HG03354 (cell line): ENCODE measurements around the gene PTPRM.
"Not testable (repeated sequence)": the region's sequence is repeated elsewhere in the genome, so short reads cannot be mapped to it uniquely, and the experiment has no call there.

Source experiments
- ATAC-seq: cut with Tn5 transposase; IDR thresholded peaks from one replicate; pipeline ENCODE4 v1.9.1; 2021; ENCODE audit warnings: mild to moderate bottlenecking; ENCODE audit not compliant: unreplicated experiment, poor library complexity, severe bottlenecking

Gene PTPRM

DNA sequence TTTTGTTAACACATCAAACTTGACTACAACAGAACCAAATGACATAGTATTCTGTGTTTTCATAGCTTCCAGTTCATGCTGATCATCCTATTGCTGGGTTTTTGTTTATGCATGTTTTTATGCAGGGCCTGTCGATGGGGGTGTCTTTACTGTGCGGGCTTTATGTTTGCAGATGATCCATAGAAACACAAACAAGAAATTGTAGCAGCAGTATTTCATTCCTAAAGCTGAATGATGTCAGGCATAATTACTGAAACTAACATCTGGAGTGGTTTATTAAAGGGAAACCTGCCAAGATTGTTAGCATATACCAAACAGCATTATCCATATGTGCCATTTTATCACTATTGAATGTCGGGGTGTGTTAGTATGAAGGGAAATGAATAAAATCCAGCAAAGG lies 129.7 kb downstream of the PTPRM start:
- ATAC-seq = no peak

DNA sequence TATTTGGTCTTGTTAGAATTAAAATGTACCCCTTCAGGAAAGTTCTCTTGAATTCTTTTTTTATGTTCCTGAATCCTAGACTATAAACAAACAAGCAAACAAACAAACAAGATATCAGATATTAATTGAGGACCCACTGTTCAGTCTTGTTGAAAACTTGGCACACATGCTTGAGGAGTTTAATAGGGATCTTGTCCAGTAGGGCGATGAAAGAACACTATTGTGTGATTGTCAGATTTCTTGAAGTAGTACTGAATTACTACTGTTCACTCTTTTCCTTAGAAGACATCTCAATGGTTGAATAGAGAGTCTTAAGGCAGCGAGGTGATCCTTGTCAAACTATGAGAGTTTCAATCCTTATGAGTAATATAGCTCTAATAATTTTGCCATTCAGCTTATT lies 130.2 kb downstream of the PTPRM start:
- ATAC-seq = no peak

DNA sequence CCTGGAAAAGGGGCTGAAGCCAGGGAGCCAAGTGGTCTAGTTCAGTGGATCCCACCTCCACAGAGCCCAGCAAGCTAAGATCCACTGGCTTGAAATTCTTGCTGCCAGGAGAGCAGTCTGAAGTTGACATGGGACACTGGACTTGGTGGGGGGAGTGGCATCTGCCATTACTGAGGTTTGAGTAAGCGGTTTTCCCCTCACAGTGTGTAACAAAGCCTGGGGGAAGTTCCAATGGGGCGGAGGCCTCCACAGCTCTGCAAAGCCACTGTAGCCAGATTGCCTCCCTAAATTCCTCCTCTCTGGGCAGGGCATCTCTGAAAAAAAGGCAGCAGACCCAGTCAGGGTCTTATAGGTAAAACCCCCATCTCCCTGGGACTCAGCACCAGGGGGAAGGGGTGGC lies 144.4 kb downstream of the PTPRM start:
- no peak for ATAC-seq

DNA sequence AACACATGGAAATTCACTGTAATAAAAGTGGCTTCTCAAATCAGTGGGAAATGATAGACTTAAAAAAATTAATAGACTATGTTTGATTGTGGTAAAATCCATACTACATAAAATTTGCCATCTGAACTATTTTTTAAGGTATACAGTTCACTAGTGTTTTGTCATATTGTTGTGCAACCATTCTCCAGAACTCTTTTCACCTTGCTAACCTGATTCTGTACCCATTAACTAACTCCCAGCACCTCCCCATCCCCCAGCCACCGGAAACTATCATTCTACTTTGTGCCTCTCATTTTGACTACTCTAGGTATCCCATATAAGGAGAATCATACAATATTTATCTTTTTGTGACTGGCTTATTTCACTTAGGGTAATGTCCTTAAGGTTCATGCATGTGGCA lies 153.3 kb downstream of the PTPRM start:
- no peak for ATAC-seq

DNA sequence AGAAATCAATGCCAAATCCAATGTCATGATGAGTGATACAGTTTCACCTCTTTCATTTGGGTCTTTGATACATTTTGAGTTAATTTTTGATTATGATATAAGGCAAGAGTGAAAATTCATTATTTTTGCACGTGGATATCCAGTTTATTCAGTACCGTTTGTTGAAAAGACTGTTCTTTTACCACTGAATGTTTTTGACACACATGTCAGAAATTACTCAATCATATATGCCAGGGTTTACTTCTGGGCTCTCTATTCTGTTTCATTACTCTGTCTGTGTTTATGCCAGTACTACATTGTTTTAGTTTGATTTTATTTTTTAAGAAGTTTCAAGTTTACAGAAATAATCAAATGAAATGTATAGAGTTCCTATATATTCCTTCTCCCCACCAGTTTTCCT lies 154.4 kb downstream of the PTPRM start:
- ATAC-seq = no peak

DNA sequence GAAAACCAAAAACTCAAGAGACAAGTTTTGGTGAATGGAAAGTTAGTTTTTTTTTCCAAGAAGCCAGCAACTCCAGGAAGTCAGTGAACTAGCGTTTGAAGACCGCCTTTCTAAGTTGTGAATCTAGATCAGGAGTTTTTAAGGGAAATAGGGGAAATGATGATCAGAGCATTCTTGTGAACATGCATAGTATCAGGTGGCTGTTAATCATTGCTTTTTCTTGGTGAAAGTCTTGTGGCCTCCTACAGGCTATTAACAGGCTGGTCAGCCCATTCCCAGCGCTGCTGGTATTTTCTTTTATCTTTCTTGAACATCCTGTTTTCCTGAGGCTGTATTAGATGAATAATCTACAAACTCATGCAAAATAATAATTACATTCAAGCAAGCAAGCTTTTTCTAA lies 155.8 kb downstream of the PTPRM start:
- no peak for ATAC-seq

DNA sequence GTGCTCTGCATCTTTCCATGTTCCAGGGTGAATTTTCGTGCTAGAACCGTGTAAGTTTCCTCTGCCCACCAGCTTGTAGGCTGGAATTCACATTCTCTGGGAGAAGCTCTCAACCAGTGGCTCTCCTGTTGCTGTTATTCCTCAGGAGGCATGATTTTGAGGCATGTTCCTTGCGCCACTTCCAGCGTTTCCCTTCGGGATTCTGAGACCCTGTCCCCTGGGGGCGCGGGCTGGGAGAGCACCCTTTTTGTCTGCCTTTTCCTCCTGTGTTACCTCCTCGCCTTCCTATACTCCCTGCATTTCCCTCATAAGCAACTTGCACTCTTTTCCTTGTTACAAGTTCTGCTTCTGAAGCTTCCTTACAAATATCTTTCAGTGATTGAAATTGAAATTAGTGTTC lies 156.4 kb downstream of the PTPRM start:
- no peak for ATAC-seq

DNA sequence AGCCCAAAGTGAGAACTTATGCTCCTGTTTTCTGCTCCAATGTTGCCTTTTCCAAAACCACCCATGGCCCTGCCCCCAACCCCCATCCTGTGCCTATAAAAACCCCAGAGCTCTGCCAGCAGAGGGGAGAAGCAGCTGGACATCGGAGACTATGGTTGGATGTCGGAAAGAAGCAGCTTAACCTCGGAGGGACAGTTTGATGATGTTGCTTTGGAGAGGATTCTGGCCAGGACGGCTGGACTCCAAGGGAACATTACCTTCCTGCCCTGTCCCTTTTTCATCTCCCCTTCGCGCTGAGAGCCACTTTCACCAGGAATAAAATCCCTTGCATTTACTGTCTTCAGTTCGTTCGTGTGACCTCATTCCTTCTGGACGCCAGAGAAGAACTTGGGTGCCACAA lies 158.4 kb downstream of the PTPRM start:
- ATAC-seq = no peak

DNA sequence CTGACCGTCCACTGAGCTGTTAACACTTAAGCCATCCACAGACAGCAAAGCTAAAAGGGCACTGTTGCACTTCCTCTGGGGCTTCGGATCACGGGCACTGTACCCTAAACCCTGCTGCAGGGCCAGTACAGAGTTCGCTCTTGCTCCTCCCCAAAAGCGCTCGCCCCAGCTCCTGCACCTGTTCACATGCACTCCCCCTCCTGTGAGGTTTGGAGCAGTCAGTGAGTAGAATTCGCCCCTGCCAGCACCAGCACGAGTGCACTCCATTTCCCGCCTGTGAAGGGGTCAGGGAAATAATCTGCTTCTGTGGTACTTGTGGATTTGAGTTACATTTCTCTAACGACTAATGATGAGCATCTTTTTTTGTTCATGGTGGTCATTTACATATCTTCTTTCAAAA lies 158.8 kb downstream of the PTPRM start:
- no peak for ATAC-seq

DNA sequence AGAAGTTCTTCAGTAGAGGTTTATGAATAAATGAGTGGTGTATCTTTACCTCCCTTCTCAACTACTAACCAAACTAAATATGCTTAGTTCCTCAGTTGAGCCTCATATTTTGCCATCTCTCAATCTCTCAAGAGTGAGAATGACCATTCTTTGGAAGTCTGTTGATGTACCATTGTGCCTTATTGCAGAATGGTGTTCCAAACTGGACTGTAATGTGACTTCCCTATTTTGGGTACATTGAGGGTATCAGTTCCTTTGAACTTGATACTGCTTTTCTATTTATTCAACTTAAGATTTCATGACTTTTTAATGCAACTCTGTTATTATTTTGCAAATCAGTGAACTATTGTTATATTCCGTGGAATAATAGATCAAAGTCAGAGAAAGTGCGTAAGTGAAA lies 159.4 kb downstream of the PTPRM start:
- ATAC-seq = no peak

DNA sequence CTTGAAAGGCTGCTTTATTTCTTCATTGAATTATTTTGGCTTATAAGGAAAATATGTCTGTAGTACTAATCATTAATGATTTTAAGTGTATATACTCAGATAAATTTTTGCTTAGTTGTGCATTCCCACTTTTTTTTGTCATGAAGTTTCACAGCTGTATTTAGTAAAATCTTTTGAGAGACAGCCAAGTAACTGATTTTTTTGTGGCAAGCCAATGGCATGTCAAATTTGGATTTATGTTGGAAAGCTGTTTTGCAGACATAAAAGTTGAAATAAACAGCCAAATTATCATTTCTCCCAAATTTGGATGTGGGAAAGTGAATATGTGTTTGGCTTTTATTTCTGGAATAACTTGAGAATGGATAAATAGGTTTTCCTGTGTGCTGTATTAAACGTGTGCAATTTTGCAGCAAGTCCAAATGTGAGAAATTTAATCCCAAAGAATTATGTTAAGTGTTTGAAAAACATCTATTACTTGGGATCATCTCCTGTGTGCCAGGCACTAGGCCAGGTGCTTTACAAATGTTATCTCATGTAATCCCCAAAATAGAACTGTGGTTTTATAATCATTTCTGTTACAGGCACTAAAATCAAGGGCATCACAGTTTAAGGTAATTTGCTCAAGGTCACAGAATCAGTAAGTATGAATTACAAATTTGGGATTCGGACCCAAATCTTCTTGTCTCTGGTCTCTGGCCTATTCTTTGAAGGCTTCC lies 160.4 kb downstream of the PTPRM start:
- no peak for ATAC-seq

DNA sequence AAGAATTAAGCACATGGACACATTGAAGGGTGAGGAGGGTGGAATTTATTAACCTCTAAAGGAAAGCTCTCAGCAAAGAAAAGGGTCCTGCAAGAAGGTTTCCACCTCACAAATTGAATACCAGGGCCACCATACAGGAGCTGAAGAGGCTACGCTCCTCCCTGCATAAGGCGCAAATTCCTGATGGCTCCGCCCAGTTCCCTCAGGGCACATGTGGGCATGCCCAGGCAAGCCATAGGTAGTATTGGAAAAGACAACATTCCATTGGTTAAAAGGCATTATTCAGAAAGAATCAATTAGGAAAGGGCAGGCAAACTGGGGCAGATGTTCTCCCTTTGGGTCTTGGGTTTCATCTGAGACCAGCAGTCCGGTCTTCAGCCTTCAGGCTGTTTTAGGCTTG lies 161.2 kb downstream of the PTPRM start:
- ATAC-seq = no peak

DNA sequence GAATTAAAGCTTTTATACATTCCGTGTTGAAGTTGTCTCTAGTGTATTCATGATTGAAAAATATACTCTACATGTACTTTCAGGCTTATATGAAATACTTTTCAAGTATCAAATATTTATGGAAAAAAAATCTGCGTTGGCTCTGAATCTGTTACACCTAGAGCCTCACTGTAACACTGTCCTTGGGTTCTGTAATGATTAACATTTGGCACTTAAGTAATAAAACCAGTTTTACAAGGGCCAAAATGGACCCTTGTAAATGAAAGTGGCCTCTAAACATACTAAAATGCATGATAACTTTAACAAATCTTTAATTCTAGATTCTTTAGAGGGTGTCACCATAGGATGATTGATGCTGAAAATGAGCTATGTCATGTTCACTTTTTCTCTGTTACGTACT lies 162.8 kb downstream of the PTPRM start:
- ATAC-seq = no peak

DNA sequence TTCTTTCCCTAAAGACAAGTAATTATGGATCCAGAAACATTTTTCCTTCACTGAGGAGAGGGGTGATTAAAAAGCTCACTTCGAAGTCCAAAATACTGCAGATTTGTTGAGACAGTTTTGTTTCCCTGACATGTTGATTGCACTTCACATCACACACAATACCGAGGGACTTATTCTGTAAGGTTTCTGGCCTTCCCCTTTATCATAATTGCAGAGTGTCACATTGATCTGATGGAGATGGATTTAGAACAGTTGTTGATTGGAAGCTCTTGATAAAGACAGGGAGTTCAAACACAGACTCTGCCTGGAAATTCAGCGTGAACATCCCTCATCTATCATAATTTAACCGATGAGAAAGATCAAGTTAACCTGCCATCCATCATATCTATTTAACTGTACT lies 163.6 kb downstream of the PTPRM start:
- no peak for ATAC-seq

DNA sequence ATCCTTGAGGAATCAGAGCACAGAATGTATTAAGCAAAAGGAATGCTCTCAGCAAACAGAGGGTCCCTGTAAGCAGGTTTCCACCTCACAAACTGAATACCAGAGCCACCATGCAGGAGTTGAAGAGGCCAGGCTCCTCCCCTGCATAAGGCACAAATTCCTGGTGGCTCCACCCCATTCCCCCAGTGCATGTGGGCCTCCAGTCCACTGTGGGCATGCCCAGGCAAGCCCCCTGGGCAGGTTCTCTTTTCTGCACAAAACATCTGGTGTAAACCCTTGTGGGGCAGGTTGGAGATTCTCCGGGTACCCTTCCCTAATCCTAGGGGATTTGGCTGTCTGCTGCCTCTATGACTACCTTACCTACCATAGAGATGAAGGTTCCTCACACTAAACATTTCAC lies 166.5 kb downstream of the PTPRM start:
- no peak for ATAC-seq

DNA sequence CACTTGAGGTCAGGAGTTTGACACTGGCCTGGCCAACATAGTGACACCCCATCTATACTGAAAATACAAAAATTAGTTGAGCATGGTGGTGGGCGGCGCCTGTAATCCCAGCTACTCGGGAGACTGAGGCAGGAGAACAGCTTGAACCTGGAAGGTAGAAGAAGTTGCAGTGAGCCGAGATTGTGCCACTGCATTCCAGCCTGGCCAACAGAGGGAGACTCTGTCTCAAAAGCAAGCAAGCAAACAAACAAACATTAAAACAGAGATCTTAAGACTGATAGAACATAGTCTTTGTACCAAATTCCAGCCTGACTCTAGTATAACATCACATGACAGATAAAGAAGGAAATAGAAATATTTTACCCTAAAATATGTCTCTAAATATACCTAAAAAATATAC lies 168.1 kb downstream of the PTPRM start:
- ATAC-seq = no peak

DNA sequence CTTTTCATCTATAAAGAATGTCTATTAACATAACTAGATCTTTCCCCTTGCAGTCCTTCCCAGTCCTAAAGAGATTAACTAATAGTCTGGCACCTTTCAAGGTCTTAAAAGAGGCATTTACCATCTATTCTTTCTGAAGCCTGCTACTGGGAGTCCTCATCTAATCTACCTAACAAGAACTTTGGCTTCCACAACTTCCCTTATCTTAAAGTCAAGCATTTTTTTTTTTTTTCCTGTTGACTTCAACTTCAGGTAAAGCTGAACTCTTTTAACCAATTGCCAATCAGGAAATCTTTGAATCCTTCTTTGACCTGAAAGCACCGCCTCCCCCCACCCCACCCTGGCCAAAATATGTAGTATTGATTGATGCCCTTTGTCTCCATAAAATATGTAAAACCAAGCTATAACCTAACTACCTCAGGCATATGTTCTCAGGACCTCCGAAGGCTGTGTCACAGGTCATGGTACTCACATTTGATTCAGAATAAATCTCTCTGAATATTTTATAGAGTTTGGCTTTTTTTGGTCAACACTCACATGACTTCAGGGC lies 168.6 kb downstream of the PTPRM start:
- ATAC-seq = no peak

DNA sequence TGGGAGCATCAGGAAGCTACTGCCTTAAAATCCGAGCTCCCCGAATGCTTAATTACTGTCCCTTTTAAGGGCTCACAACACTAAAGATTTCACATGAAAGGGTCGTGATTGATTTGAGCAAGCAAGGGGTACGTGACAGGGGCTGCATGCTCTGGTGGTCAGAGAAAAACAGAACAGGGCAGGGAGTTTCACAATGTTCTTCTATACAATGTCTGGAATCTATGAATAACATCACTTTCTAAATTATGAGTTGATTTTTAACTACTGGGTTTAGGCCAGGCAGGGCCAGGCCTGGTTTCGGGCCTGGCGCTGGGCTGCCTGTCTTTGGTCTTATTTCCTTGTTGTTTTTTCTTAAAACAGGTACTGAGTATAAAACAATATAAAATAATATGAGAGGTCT lies 169.4 kb downstream of the PTPRM start:
- ATAC-seq = not testable (repeated sequence)

DNA sequence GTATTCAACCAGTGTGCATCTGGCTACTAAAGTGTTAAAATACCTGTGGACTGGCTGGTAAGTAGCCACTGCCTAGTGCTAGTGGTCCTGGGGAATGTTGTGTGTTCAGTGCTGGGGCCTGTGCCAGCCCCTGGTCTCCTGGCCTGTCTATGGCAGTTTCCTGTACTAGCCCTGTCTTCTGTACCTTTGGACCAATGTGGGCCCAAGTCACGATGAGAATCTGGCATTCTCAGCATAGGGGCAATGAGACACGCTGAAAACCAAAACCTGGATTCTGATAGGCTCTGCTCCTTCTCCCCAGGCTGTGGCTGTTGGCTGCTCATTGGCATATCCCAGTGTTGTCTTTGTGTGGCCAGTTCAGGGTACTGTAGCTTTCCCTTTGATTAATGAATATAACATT lies 170.4 kb downstream of the PTPRM start:
- no peak for ATAC-seq

DNA sequence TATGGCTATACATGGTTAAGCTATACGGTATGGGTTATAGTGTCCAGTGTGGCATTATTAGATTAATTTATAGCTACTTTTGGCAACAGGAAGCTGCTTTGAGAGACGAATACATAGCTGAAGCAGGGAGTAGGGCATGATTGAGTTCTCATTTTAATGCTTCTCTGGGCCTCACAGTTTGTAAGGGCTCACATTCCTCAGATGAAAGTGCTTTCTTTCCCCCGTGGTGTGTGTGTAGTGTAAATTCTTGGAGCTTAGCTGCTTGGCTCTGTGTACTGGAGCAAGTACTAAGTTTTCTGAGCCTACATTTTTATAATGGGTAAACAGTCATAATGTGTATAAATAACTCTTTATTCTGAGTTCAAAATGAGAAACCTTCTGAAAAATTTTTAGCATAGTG lies 173.7 kb downstream of the PTPRM start:
- ATAC-seq = no peak

DNA sequence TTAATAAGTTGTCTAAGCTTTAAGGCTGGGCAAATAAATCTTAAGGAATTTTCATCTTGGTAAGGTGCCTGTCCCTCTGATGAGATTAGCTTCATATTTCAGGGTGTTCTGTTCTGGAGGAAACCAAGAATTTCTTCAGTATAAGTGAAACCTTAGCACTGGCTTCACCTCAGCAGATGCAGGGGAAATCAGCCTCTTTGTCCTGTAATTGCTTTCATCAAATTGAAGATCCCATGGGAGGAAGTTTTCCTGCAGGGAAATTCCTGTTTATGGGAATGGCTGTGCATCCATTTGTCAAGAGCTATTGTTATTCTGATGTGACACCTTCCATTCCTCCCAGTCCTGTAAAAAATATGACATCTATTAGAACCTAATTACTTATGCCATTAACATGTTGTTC lies 174.5 kb downstream of the PTPRM start:
- no peak for ATAC-seq

DNA sequence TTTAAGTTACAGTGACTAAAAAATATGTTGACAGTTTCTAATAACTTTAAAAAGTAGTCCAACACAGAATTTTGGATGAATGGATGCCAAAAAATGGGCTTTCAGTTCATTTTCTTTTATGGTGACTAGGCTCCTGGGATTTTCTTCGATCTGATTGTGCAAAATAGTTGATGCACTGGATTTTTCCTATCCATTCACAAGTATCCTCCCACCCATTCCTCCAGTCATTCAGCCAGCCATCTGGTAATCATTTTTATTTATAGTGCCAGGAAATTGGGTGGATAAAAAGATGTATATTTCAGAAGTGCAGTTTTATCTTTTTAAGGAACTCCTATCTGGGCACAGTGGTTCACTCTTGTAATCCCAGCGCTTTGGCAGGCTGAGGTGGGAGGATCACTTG lies 175.1 kb downstream of the PTPRM start:
- ATAC-seq = no peak
